ENCODE measurements around the gene GIMAP7. TPM values are rescaled to one million over a fixed set of nuclear protein-coding genes. Genes with fewer than 3 reads are reported as not detected.

Gene GIMAP7
- total RNA-seq, 1 experiment from 2014 or later: not detected

DNA sequence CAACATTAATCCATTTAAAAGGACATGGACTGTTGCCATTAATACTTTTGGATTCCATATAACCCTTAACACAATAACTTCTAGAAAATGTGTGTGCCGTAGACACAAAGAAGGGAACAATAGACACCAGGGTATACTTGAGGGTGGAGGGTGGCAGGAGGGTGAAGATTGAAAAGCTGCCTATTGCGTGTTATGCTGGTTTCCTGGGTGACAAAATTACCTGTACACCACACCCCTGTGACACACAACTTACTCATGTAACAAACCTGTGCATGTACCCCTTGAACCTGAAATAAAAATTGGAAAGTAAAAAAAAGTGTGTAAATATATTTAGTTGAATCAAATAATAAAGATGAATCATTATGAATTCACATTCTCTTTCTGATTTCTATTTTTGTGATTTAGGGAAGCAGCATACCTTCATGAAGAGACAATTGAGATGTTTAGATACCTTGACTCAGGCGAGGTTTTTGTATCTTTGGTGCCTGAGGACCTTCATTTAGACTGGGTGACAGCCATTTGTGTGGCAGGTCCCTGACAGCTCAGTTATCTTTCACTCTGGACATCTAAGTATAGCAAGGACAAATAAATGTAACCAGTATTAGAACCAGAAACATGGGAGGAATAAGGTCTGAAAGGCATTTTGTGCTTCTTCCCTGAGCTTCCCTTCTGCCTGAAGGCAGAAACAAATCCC is 35.5 kb upstream of the GIMAP7 start:
- Histone ChIP-seq H3K4me3 (ENCODE audit: low read length) (no peak overlapping the region; the same call in 1 of the 2 replicates), H3K79me2 (ENCODE audit: low read length) (no peaks in the 10 kb centered on the region), H3K36me3 (ENCODE audit: low read depth, low read length) (no peaks in the 10 kb centered on the region), H4K20me1 (ENCODE audit: low read length) (no peaks in the 10 kb centered on the region), H3K9me3 (ENCODE audit: low read length) (no peaks in the 10 kb centered on the region), H3K27ac (ENCODE audit: low read length) (peak overlapping the region; percentile 80), H3K9me2 (replicated peaks; ENCODE audit: low read length) (no peaks in the 10 kb centered on the region; the same call in 1 of the 2 replicates), H2AFZ (ENCODE audit: low read length) (peak overlapping the region; percentile 23), H3K4me2 (ENCODE audit: low read length) (peak overlapping the region; percentile 58), H3K9ac (ENCODE audit: low read length) (peak overlapping the region; percentile 23; the same call in 1 of the 2 replicates), H3K4me1 (ENCODE audit: insufficient read depth, low read length) (peaks cover 19% of the 10 kb centered on the region), H3F3A (ENCODE audit: low read length, unreplicated experiment) (no peaks in the 10 kb centered on the region), H3K27me3 (ENCODE audit: low read length) (no peaks in the 10 kb centered on the region)
- BruUV-seq (replicated peaks): no TSS peak
- CTCF ChIA-PET: no interaction called here
- POLR2A ChIA-PET (ENCODE audit: unreplicated experiment): interaction anchor here (0.7 kb wide), 2 partner anchors 23 to 658 kb away, joined by 3 read pairs; no protein-coding TSS in a partner anchor
- TF ChIP-seq EZH2 (IDR thresholded peaks at IDR 0.05; ENCODE audit: low read length, unreplicated experiment) (no peak), EZH2phosphoT487 (IDR thresholded peaks at IDR 0.05; ENCODE audit: borderline replicate concordance, low read length) (no peak)
- TF ChIP-seq, protein P1, sequence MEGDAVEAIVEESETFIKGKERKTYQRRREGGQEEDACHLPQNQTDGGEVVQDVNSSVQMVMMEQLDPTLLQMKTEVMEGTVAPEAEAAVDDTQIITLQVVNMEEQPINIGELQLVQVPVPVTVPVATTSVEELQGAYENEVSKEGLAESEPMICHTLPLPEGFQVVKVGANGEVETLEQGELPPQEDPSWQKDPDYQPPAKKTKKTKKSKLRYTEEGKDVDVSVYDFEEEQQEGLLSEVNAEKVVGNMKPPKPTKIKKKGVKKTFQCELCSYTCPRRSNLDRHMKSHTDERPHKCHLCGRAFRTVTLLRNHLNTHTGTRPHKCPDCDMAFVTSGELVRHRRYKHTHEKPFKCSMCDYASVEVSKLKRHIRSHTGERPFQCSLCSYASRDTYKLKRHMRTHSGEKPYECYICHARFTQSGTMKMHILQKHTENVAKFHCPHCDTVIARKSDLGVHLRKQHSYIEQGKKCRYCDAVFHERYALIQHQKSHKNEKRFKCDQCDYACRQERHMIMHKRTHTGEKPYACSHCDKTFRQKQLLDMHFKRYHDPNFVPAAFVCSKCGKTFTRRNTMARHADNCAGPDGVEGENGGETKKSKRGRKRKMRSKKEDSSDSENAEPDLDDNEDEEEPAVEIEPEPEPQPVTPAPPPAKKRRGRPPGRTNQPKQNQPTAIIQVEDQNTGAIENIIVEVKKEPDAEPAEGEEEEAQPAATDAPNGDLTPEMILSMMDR (conservative IDR thresholded peaks at IDR 0.05; ENCODE audit: low read depth, low read length): no peak
- intact Hi-C loops (cut with micrococcal nuclease): no loop called here
- DNase-seq (peak; percentile 88), ATAC-seq (peak; percentile 85)

- no peaks in the 10 kb centered on the region for H3K27me3 ChIP-seq (ENCODE audit: low read length)
Measured at GRCh38 chr7:150481186-150481920, 33.3 kb upstream of the GIMAP7 start.

More at GRCh38 chr7:150481186-150481920, 33.3 kb upstream of the GIMAP7 start:
- DNase-seq (no peak), ATAC-seq (no peak)
- no peak overlapping the region for H2AFZ ChIP-seq (ENCODE audit: low read length)
- no peak overlapping the region for H3K27ac ChIP-seq (ENCODE audit: low read length)
- H3F3A ChIP-seq (ENCODE audit: low read length, unreplicated experiment): no peaks in the 10 kb centered on the region
- TF ChIP-seq, protein P1 (conservative IDR thresholded peaks at IDR 0.05; ENCODE audit: low read depth, low read length): no peak
- TF ChIP-seq EZH2 (IDR thresholded peaks at IDR 0.05; ENCODE audit: low read length, unreplicated experiment): no peak
- TF ChIP-seq EZH2phosphoT487 (IDR thresholded peaks at IDR 0.05; ENCODE audit: borderline replicate concordance, low read length): no peak
- no peaks in the 10 kb centered on the region; the same call in 1 of the 2 replicates for H3K9me2 ChIP-seq (replicated peaks; ENCODE audit: low read length)
- intact Hi-C loops (cut with micrococcal nuclease): no loop called here
- no peaks in the 10 kb centered on the region for H4K20me1 ChIP-seq (ENCODE audit: low read length)
- H3K9ac ChIP-seq (ENCODE audit: low read length): no peak overlapping the region
- H3K4me2 ChIP-seq (ENCODE audit: low read length): no peak overlapping the region
- peaks cover 19% of the 10 kb centered on the region for H3K4me1 ChIP-seq (ENCODE audit: insufficient read depth, low read length)
- no peaks in the 10 kb centered on the region for H3K79me2 ChIP-seq (ENCODE audit: low read length)
- no peaks in the 10 kb centered on the region for H3K9me3 ChIP-seq (ENCODE audit: low read length)
- ChIA-PET CTCF (no interaction called here), POLR2A (ENCODE audit: unreplicated experiment) (no interaction called here)
- no peaks in the 10 kb centered on the region for H3K36me3 ChIP-seq (ENCODE audit: low read depth, low read length)
- no peak overlapping the region for H3K4me3 ChIP-seq (ENCODE audit: low read length)
- BruUV-seq (replicated peaks): no TSS peak
